Measurements from ENCODE around the gene NCKAP5. TPM values are rescaled to one million over a fixed set of nuclear protein-coding genes. Genes with fewer than 3 reads are reported as not detected.

NCKAP5 gene
- total RNA-seq, 1 donor from 2014 or later = 0.26 TPM

DNA sequence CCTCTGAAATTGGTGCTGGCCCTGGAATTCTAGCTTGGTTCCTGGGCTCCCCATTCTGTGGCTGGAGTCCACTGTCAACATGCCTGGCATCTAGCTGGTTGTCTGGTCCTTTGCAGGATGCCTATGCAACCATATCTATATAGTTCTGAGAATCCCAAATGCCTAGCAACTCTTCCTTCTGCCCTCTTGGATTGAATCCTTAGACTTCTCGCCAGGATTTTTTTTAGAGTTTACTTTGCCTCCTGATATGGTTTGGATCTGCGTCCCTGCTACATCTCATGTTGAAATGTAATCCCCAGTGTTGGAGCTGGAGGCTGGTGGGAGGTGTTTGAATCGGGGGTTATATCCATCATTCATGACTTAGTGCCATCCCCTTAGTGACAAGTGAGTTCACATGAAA, 833.3 kb downstream of the NCKAP5 start:
- DNase-seq (ENCODE audit: low read depth) (no peak), FAIRE-seq (no peak)
- no peaks in the 10 kb centered on the region for H3K36me3 ChIP-seq (ENCODE audit: control insufficient read depth, insufficient read depth, low read length)
- H3K27me3 ChIP-seq (ENCODE audit: control insufficient read depth, insufficient read depth, low read length) = no peaks in the 10 kb centered on the region
- TF ChIP-seq, protein P1, sequence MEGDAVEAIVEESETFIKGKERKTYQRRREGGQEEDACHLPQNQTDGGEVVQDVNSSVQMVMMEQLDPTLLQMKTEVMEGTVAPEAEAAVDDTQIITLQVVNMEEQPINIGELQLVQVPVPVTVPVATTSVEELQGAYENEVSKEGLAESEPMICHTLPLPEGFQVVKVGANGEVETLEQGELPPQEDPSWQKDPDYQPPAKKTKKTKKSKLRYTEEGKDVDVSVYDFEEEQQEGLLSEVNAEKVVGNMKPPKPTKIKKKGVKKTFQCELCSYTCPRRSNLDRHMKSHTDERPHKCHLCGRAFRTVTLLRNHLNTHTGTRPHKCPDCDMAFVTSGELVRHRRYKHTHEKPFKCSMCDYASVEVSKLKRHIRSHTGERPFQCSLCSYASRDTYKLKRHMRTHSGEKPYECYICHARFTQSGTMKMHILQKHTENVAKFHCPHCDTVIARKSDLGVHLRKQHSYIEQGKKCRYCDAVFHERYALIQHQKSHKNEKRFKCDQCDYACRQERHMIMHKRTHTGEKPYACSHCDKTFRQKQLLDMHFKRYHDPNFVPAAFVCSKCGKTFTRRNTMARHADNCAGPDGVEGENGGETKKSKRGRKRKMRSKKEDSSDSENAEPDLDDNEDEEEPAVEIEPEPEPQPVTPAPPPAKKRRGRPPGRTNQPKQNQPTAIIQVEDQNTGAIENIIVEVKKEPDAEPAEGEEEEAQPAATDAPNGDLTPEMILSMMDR (IDR thresholded peaks at IDR 0.05; ENCODE audit: insufficient read depth, low read length, severe bottlenecking) = no peak
- H3K4me3 ChIP-seq (ENCODE audit: low read depth, low read length) = no peak overlapping the region

DNA sequence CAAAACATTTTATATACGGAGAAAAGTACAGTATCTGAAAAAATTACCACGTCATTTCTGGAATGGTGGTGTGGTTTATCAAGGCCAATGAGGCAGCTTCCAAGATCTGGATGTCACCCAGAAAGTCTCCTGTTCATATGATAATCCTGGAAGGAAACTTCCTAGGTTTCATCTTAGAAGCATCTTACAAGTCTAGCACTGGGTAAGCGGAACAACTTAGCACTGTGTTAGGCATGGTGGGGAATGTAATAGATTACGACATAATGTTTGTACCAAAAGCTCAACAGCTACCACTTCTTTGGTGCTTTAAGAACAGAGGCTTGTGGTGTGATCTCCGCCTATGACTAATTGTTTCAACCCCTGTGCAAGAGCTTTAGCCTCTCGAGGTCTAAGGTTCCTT, 835.2 kb downstream of the NCKAP5 start:
- no peaks in the 10 kb centered on the region for H3K27me3 ChIP-seq (ENCODE audit: control insufficient read depth, insufficient read depth, low read length)
- no peak for FAIRE-seq
- TF ChIP-seq, protein P1 (IDR thresholded peaks at IDR 0.05; ENCODE audit: insufficient read depth, low read length, severe bottlenecking) = no peak
- H3K36me3 ChIP-seq (ENCODE audit: control insufficient read depth, insufficient read depth, low read length) = no peaks in the 10 kb centered on the region
- DNase-seq (ENCODE audit: low read depth) = no peak
- H3K4me3 ChIP-seq (ENCODE audit: low read depth, low read length) = no peak overlapping the region

DNA sequence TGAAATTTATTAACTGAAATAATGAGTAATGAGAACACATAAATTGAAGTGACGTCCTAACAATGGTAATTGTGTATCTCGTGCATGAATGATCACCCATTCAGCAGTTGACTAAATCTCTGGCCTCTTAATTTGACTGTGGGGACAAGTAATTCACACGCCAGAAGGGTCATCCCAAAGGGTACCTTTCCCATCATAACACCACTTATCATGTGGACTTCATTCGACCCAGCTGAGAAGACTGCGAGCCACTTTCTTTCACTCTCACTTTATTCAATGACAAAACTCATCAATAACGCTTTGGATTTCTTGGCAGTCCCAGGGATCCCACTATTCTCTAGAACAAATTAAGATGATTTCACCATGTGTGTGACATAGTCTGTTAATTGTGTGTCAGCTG, 835.6 kb downstream of the NCKAP5 start:
- Histone ChIP-seq H3K4me3 (ENCODE audit: low read depth, low read length) (no peak overlapping the region), H3K36me3 (ENCODE audit: control insufficient read depth, insufficient read depth, low read length) (no peaks in the 10 kb centered on the region), H3K27me3 (ENCODE audit: control insufficient read depth, insufficient read depth, low read length) (no peaks in the 10 kb centered on the region)
- TF ChIP-seq, protein P1 (IDR thresholded peaks at IDR 0.05; ENCODE audit: insufficient read depth, low read length, severe bottlenecking) = no peak
- DNase-seq (ENCODE audit: low read depth) = no peak
- no peak for FAIRE-seq

DNA sequence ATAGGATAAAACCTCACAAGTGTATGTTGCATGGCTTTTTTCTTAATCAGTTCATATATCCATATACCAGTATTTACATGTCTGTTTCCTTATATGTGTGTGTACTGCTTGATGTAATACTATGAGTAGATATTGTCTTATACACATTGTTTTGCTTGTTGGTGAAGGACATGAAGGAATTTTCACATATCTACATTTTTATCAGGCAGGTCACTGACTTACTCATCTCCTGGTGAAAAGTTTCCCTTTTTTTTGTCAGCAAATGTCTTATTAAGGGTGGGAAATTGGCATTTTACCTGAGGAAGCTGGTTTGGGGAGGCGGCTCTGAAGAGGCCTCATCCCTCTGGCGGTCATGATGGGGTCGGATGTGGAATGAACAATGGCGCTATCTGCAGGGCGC, 836.8 kb downstream of the NCKAP5 start:
- no peaks in the 10 kb centered on the region for H3K27me3 ChIP-seq (ENCODE audit: control insufficient read depth, insufficient read depth, low read length)
- FAIRE-seq (no peak), DNase-seq (ENCODE audit: low read depth) (peak; percentile 46)
- TF ChIP-seq, protein P1 (IDR thresholded peaks at IDR 0.05; ENCODE audit: insufficient read depth, low read length, severe bottlenecking) = no peak
- no peaks in the 10 kb centered on the region for H3K36me3 ChIP-seq (ENCODE audit: control insufficient read depth, insufficient read depth, low read length)
- no peak overlapping the region for H3K4me3 ChIP-seq (ENCODE audit: low read depth, low read length)

DNA sequence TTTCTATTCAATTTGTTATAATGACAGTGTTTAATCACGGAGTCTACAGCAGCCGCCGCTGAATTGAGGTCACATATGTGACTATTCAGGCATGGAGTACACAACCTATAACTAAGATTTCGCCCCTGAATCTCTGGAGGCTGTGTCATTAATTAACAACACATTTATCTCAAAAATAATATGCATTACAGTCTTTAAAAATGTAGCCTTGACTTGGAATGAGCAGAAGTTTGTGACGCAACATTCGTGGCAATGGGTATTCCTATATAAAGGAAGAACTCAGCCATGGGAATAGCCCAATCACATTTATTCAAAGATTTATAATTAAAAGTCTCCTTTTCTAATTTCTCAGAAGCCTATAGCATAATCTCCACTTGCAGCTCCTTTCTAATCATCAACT, 837.7 kb downstream of the NCKAP5 start:
- TF ChIP-seq, protein P1 (IDR thresholded peaks at IDR 0.05; ENCODE audit: insufficient read depth, low read length, severe bottlenecking) = no peak
- no peak for FAIRE-seq
- Histone ChIP-seq H3K27me3 (ENCODE audit: control insufficient read depth, insufficient read depth, low read length) (no peaks in the 10 kb centered on the region), H3K36me3 (ENCODE audit: control insufficient read depth, insufficient read depth, low read length) (no peaks in the 10 kb centered on the region), H3K4me3 (ENCODE audit: low read depth, low read length) (no peak overlapping the region)
- DNase-seq (ENCODE audit: low read depth) = no peak

DNA sequence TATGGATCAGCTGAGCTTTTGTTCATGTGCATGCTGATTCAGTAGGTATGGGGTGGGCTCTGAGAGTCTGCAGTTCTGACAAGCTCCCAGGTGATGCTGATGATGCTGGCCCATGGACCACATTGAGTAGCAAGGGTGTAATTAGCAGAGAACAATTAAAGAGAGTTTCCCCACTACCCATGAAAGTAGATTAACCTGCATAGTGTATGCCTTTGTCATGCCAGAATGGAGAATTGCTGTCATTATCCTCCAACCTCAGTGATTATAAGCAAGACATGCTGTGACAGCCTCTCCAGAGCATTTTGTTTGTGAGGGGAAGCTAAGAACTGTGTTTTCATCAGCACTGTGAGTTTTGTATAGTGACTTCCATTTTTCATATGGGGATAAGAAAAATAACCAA, 838.7 kb downstream of the NCKAP5 start:
- FAIRE-seq (no peak), DNase-seq (ENCODE audit: low read depth) (no peak)
- Histone ChIP-seq H3K4me3 (ENCODE audit: low read depth, low read length) (no peak overlapping the region), H3K36me3 (ENCODE audit: control insufficient read depth, insufficient read depth, low read length) (no peaks in the 10 kb centered on the region), H3K27me3 (ENCODE audit: control insufficient read depth, insufficient read depth, low read length) (no peaks in the 10 kb centered on the region)
- TF ChIP-seq, protein P1 (IDR thresholded peaks at IDR 0.05; ENCODE audit: insufficient read depth, low read length, severe bottlenecking) = no peak

Measured in bronchial epithelial cell (primary cell).